Epidermal melanocyte (primary cell): ENCODE measurements around the gene RYR3.
A peak's percentile ranks its signal among the peaks of the same experiment; 100 is the strongest.

Experiments
- DNase-seq: peaks from one replicate; pipeline ENCODE4 v3.0.0; 2011; ENCODE audit warnings: low spot score; ENCODE audit not compliant: insufficient read length

RYR3 gene

GRCh38 chr15:33699691-33700447 is 389.1 kb downstream of the RYR3 start:
- no peak for DNase-seq

GRCh38 chr15:33700695-33701303 is 390.0 kb downstream of the RYR3 start:
- DNase-seq: peak; percentile 63

GRCh38 chr15:33701304-33701696 is 390.5 kb downstream of the RYR3 start:
- no peak for DNase-seq

GRCh38 chr15:33706173-33706572 is 395.4 kb downstream of the RYR3 start:
- DNase-seq: no peak

- DNase-seq: no peak
Observed at GRCh38 chr15:33710748-33711147, 400.0 kb downstream of the RYR3 start.

- no peak for DNase-seq
Observed at GRCh38 chr15:33716025-33716424, 405.3 kb downstream of the RYR3 start.

- DNase-seq: no peak
Observed at GRCh38 chr15:33720952-33721351, 410.2 kb downstream of the RYR3 start.

GRCh38 chr15:33722005-33722672 is 411.4 kb downstream of the RYR3 start:
- DNase-seq: no peak

- DNase-seq: no peak
Observed at GRCh38 chr15:33722673-33723015, 411.9 kb downstream of the RYR3 start.

GRCh38 chr15:33724321-33725036 is 413.7 kb downstream of the RYR3 start:
- no peak for DNase-seq

- no peak for DNase-seq
Observed at GRCh38 chr15:33729653-33730052, 418.9 kb downstream of the RYR3 start.

GRCh38 chr15:33730815-33731214 is 420.0 kb downstream of the RYR3 start:
- DNase-seq: no peak

GRCh38 chr15:33735143-33735542 is 424.4 kb downstream of the RYR3 start:
- DNase-seq: peak; percentile 59

GRCh38 chr15:33735637-33736247 is 425.0 kb downstream of the RYR3 start:
- no peak for DNase-seq

GRCh38 chr15:33737687-33738601 is 427.2 kb downstream of the RYR3 start:
- DNase-seq: peak; percentile 28

GRCh38 chr15:33738941-33739664 is 428.3 kb downstream of the RYR3 start:
- no peak for DNase-seq

GRCh38 chr15:33742306-33742705 is 431.5 kb downstream of the RYR3 start:
- DNase-seq: no peak

- peak; percentile 26 for DNase-seq
Observed at GRCh38 chr15:33742800-33743199, 432.0 kb downstream of the RYR3 start.

- DNase-seq: no peak
Observed at GRCh38 chr15:33746203-33746602, 435.4 kb downstream of the RYR3 start.

- DNase-seq: no peak
Observed at GRCh38 chr15:33753012-33753411, 442.2 kb downstream of the RYR3 start.
